KMS-11 (cell line): Measurements from ENCODE around the gene PFKFB4.

Experiments used
- H2AFZ ChIP-seq: fragments of 200-600 bp; sonication (generic); 2 replicates; pipeline ENCODE4 v1.6.1; 2016; ENCODE audit warnings: antibody characterized with exemption, mixed run types, low read depth
- H3K27ac ChIP-seq: fragments of 200-600 bp; sonication (generic); 2 replicates; pipeline ENCODE4 v1.6.1; 2016; ENCODE audit warnings: mild to moderate bottlenecking, mixed run types
- H3K27me3 ChIP-seq: fragments of 200-600 bp; sonication (generic); 2 replicates; pipeline ENCODE4 v1.6.1; 2017; ENCODE audit warnings: mild to moderate bottlenecking, low read depth, mixed run types, moderate library complexity; ENCODE audit not compliant: insufficient read depth
- H3K36me3 ChIP-seq: fragments of 200-600 bp; sonication (generic); 2 replicates; pipeline ENCODE4 v1.6.1; 2017; ENCODE audit warnings: mild to moderate bottlenecking, mixed run types; ENCODE audit not compliant: insufficient read depth
- H3K4me1 ChIP-seq: fragments of 200-600 bp; sonication (generic); 2 replicates; pipeline ENCODE4 v1.6.1; 2016; ENCODE audit warnings: mild to moderate bottlenecking, low read depth, mixed run types; ENCODE audit not compliant: poor library complexity, severe bottlenecking
- H3K4me2 ChIP-seq: fragments of 200-600 bp; sonication (generic); 2 replicates; pipeline ENCODE4 v1.7.0; 2016; ENCODE audit warnings: mild to moderate bottlenecking, mixed run types
- H3K4me3 ChIP-seq: fragments of 200-600 bp; sonication (generic); IDR thresholded peaks from 2 replicates; pipeline ENCODE4 v1.6.1; 2017; ENCODE audit warnings: low read depth, low read length, mixed read lengths; ENCODE audit not compliant: insufficient read depth
- H3K79me2 ChIP-seq: fragments of 200-600 bp; sonication (generic); 2 replicates; pipeline ENCODE4 v1.6.1; 2016; ENCODE audit warnings: low read depth, mixed run types; ENCODE audit not compliant: insufficient read depth
- H3K9ac ChIP-seq: fragments of 200-600 bp; sonication (generic); 2 replicates; pipeline ENCODE4 v1.6.1; 2016; ENCODE audit warnings: mild to moderate bottlenecking, mixed run types
- H4K20me1 ChIP-seq: fragments of 200-600 bp; sonication (generic); 2 replicates; pipeline ENCODE4 v1.6.1; 2016; ENCODE audit warnings: mild to moderate bottlenecking, mixed run types; ENCODE audit not compliant: insufficient read depth
- TF ChIP-seq, protein P1 (sequence below): fragments of 200-600 bp; sonication (generic); conservative IDR thresholded peaks from 2 replicates; pipeline ENCODE4 v1.6.1; 2017; ENCODE audit warnings: low read depth, mild to moderate bottlenecking, antibody characterized with exemption, low read length, moderate library complexity, mixed read lengths

PFKFB4 gene

DNA sequence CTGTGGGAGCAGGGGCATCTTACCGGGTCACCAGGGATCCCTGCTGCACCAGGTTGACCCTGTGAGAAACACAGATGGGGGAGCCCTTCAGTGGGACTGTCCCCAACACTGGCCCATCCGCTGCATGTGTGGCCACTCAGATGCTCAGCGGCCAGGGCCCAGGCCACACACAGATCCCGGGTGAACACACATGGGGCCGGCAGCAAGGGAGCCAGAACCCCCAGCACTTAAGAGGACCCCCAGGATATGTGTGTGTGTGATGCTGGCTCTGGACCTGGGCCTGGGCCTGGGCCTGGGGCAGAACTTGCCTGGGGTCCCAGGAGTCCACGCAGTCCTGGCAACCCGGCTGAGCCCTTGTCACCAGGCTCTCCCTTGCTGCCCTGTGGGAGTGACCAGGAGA, 11.9 kb upstream of the PFKFB4 start:
- Histone ChIP-seq H3K36me3 (no peaks in the 10 kb centered on the region), H3K79me2 (no peaks in the 10 kb centered on the region), H3K4me2 (no peak overlapping the region), H3K4me3 (no peak overlapping the region), H4K20me1 (no peaks in the 10 kb centered on the region), H3K9ac (no peak overlapping the region), H3K4me1 (no peaks in the 10 kb centered on the region), H2AFZ (no peak overlapping the region), H3K27me3 (no peaks in the 10 kb centered on the region), H3K27ac (no peak overlapping the region)
- TF ChIP-seq, protein P1, sequence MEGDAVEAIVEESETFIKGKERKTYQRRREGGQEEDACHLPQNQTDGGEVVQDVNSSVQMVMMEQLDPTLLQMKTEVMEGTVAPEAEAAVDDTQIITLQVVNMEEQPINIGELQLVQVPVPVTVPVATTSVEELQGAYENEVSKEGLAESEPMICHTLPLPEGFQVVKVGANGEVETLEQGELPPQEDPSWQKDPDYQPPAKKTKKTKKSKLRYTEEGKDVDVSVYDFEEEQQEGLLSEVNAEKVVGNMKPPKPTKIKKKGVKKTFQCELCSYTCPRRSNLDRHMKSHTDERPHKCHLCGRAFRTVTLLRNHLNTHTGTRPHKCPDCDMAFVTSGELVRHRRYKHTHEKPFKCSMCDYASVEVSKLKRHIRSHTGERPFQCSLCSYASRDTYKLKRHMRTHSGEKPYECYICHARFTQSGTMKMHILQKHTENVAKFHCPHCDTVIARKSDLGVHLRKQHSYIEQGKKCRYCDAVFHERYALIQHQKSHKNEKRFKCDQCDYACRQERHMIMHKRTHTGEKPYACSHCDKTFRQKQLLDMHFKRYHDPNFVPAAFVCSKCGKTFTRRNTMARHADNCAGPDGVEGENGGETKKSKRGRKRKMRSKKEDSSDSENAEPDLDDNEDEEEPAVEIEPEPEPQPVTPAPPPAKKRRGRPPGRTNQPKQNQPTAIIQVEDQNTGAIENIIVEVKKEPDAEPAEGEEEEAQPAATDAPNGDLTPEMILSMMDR, result no peak

DNA sequence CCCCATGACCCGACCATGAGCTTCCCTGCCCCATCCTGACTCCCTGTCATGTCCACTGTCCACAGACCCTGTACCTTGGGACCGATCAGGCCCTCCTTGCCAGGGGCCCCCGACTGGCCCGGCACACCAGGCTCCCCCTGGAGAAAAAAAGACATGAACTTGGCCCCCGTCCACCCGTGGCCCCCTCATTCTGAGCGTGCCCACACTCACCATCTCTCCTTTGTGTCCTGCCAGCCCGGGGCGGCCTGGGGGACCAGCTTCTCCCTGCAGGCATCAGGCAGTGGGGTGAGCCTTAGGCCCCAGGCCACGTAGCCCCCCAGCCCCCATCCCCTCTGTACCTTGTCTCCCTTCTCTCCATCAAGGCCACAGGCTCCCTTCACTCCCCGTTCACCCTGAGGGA, 10.9 kb upstream of the PFKFB4 start:
- H3K27me3 ChIP-seq, result no peaks in the 10 kb centered on the region
- H3K4me3 ChIP-seq, result no peak overlapping the region
- H4K20me1 ChIP-seq, result no peaks in the 10 kb centered on the region
- no peaks in the 10 kb centered on the region for H3K36me3 ChIP-seq
- no peaks in the 10 kb centered on the region for H3K4me1 ChIP-seq
- H3K79me2 ChIP-seq, result no peaks in the 10 kb centered on the region
- H3K9ac ChIP-seq, result no peak overlapping the region
- H3K4me2 ChIP-seq, result no peak overlapping the region
- no peak overlapping the region for H2AFZ ChIP-seq
- TF ChIP-seq, protein P1, result no peak
- no peak overlapping the region for H3K27ac ChIP-seq

DNA sequence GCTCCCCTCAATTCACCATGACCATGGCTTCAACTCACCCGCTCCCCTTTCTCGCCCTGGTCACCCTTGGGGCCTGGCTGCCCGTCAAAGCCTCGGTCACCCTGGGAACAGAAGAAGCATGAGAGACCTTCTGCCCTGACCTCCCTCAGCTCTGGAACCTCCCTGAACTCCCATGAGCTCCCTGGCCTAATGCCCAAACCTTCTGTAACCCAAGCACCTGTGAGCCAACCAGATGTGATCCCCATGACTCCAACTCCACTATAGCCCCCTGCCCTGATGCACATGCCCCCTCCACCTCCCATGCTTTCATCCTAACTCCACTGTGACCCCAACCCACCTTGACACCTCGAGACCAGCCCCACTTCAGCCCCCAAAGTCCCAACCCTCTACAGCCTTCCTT, 10.5 kb upstream of the PFKFB4 start:
- Histone ChIP-seq H3K4me3 (no peak overlapping the region), H3K27ac (no peak overlapping the region), H3K79me2 (no peaks in the 10 kb centered on the region), H3K4me1 (no peaks in the 10 kb centered on the region), H3K36me3 (no peaks in the 10 kb centered on the region), H2AFZ (no peak overlapping the region), H3K9ac (no peak overlapping the region), H4K20me1 (no peaks in the 10 kb centered on the region), H3K27me3 (no peaks in the 10 kb centered on the region), H3K4me2 (no peak overlapping the region)
- TF ChIP-seq, protein P1, result no peak

DNA sequence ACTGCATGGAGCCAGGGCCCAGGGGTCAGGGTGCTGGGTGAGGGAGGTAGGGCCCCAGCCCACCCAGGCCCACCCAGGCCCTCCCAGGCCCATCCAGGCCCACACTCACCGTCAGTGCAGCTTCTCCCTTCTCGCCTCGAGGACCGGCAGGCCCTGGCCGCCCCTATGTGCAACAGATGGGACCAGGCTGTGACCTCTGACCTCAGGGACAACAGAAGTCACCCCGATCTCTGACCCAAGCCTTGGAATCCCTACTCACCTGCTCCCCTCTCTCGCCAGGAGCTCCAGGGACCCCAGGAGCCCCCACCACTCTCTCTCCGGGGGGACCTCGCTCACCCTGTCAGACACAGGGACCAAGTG, 9.8 kb upstream of the PFKFB4 start:
- Histone ChIP-seq H3K27me3 (no peaks in the 10 kb centered on the region), H3K4me2 (no peak overlapping the region), H2AFZ (no peak overlapping the region), H3K79me2 (no peaks in the 10 kb centered on the region), H3K4me1 (no peaks in the 10 kb centered on the region), H3K4me3 (no peak overlapping the region), H4K20me1 (no peaks in the 10 kb centered on the region), H3K27ac (no peak overlapping the region), H3K9ac (no peak overlapping the region), H3K36me3 (no peaks in the 10 kb centered on the region)
- TF ChIP-seq, protein P1, result no peak
